ENCODE measurements around the gene NLGN2.

GRCh38 chr17:7421186-7421585 is 13.5 kb downstream of the NLGN2 start:
- TF ChIP-seq, protein P1, sequence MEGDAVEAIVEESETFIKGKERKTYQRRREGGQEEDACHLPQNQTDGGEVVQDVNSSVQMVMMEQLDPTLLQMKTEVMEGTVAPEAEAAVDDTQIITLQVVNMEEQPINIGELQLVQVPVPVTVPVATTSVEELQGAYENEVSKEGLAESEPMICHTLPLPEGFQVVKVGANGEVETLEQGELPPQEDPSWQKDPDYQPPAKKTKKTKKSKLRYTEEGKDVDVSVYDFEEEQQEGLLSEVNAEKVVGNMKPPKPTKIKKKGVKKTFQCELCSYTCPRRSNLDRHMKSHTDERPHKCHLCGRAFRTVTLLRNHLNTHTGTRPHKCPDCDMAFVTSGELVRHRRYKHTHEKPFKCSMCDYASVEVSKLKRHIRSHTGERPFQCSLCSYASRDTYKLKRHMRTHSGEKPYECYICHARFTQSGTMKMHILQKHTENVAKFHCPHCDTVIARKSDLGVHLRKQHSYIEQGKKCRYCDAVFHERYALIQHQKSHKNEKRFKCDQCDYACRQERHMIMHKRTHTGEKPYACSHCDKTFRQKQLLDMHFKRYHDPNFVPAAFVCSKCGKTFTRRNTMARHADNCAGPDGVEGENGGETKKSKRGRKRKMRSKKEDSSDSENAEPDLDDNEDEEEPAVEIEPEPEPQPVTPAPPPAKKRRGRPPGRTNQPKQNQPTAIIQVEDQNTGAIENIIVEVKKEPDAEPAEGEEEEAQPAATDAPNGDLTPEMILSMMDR (IDR thresholded peaks at IDR 0.05): no peak
- no peak for TF ChIP-seq POLR2A (IDR thresholded peaks at IDR 0.05)
